ENCODE measurements around the gene PDXDC1.
"Not testable (repeated sequence)": the region's sequence is repeated elsewhere in the genome, so short reads cannot be mapped to it uniquely, and the experiment has no call there.

Gene PDXDC1

GRCh38 chr16:15133554-15133953 is 158.7 kb downstream of the PDXDC1 start:
- DNase-seq (ENCODE audit: low read depth in 2 of 2): not testable (repeated sequence)

GRCh38 chr16:15134752-15135482 is 160.1 kb downstream of the PDXDC1 start:
- not testable (repeated sequence) for DNase-seq (ENCODE audit: low read depth in 2 of 2)

GRCh38 chr16:15135483-15136360 is 160.9 kb downstream of the PDXDC1 start:
- DNase-seq (ENCODE audit: low read depth in 2 of 2): not testable (repeated sequence)

DNA sequence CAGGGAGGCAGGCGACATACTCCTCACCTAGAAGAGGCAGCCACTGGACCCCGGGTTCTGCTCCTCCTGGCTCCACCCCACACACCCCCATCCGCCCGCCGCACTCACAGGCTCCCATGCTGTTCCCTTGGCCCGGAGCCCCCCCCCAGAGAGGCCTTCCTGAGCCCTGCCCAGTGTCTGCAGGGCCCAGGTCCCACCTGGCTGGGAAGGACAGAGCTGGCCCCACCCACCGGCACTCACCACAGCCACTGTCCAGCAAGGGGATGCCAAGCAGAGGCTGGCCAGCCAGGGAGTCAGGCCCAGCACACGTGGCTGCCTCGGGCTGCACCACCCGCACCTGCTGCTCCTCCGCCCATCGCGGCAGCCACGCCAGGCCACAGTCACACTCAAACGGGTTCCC is 162.7 kb downstream of the PDXDC1 start:
- DNase-seq (ENCODE audit: low read depth in 2 of 2): not testable (repeated sequence)

- DNase-seq (ENCODE audit: low read depth in 2 of 2): not testable (repeated sequence)
These were observed 165.9 kb downstream of the PDXDC1 start for GRCh38 chr16:15140444-15141365.

- no peak for DNase-seq (ENCODE audit: low read depth in 2 of 2)
These were observed 166.8 kb downstream of the PDXDC1 start for GRCh38 chr16:15141586-15141985.

DNA sequence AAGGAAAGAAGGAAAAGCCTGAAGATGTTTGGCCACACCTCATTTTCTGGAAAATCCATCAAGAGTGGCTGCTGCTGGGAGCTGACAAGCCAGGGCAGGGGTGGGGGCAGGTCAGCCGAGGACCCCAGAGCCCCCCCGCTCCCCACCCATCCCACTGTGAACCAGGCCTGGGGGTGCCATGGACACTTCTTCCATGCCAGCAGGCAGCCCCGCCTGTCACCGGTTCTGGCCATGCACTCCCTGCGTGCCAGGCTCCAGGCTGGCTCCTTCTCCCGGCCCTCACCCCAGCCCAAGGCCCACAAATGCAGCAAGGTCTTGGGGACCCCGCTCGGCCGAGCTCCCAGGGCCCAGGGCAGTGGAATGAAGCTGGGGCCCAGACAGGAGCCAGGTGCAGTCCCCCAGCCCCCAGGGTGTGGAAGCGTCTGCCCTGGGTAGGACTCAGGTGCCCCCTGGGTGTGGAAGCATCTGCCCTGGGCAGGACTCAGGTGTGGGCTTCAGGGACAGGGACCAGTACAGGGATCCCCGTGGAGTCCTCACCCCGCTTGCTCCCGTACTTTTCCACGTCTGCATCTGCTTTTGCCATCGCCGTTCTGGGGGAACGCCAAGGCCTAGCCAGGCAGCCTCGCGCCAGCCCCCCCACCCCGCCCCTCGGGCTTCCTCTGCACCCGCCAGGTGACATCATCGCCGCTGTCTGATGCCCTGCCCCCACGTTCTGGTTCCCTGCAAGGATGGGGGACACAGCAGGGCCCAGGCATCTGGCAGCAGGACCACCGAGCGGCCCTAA is 167.5 kb downstream of the PDXDC1 start:
- DNase-seq (ENCODE audit: low read depth in 2 of 2): not testable (repeated sequence)

DNA sequence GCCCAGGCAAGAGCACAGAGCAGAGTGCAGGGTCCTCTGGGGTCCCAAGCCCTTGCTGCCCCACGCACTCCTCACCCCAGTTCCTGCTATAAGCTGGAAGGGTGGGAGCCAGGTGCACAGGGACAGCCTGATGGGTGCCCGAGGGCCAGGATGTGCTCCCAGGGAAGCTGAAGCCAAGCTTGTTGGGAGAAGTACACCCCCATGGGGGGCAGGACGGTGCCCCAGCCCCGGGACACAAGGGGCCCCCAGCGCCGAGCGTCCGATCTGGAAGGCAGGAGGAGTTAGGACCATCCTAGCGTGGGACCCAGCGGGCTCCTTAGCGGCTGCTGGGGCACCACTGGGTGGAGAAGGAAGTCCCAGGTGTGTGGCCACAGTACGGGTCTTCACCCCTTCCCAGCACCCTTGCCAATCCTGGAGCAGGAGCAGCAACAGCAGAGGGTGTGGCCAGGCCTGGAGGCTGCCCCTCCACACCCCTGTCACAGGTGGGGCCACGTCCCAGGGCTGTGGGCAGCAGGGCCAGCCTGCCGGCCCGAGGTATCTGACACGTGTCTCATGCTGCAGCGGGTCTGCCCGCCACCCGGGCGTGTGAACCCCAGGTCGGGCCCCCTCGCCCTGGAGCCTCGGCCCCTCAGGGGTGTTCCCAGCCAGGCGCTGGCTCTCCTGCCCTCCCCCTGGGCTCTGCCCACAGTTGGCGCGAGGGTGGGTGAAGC is 168.2 kb downstream of the PDXDC1 start:
- DNase-seq (ENCODE audit: low read depth in 2 of 2): not testable (repeated sequence)

GRCh38 chr16:15143601-15144091 is 168.8 kb downstream of the PDXDC1 start:
- not testable (repeated sequence) for DNase-seq (ENCODE audit: low read depth in 2 of 2)

DNA sequence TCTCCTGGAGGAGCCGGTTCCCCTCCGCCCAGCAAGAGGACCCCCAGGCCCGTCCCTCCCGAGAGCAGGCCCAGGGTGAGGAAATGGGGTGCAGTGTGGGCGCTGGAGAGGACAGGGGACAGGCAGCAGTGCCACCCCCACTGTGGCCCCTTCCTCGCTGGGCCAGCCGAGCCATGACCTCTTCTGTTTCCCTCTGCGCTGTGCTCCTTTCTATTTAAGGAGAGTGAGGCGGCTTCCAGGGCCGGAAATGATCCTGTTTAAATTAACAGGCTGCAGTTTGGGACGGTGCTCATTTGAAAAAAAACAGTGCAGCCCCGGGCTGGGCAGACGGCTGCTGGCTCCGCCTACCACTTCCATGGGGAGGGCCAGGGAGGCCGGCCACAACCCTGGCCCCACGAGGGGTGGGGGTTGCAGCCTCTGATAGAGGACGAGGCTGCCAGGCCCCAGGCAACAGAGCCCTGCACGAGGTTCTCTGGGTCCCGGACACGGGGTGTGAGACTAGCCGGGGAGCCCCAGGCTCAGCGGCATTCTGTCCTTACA is 169.3 kb downstream of the PDXDC1 start:
- not testable (repeated sequence) for DNase-seq (ENCODE audit: low read depth in 2 of 2)

DNA sequence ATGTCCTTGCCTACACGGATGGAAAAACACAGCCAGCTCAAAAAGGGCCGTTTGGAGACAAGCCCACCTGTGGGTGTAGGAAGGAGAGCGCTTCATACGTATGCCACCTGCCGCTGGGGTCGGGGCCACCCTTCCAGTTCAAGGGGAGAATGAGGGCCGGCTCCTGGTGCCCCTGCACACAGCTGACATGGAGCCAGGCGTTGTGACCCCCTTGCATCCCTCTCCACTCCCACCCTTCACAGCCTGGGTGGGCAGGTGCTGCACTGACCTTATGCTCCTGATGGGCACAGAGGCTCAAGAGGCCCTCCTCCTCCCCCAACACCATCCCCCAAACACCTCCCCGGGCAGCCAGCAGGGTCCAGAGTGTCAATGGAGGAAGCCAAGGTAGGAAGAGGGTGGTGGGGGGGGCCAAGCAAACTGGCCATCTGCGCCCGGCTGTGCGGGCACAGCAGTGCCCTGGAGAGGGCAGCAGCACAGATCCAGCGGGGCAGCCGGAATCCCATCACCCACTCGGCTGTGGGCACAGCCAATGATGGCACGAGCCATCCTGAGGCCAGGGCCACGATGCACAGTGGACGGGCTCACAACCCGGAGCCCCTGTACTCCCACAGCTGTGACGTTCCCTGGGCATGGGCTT is 170.1 kb downstream of the PDXDC1 start:
- DNase-seq (ENCODE audit: low read depth in 2 of 2): not testable (repeated sequence)

- DNase-seq (ENCODE audit: low read depth in 2 of 2): not testable (repeated sequence)
These were observed 170.8 kb downstream of the PDXDC1 start for GRCh38 chr16:15145418-15146263.

- not testable (repeated sequence) for DNase-seq (ENCODE audit: low read depth in 2 of 2)
These were observed 171.4 kb downstream of the PDXDC1 start for GRCh38 chr16:15146264-15146662.

DNA sequence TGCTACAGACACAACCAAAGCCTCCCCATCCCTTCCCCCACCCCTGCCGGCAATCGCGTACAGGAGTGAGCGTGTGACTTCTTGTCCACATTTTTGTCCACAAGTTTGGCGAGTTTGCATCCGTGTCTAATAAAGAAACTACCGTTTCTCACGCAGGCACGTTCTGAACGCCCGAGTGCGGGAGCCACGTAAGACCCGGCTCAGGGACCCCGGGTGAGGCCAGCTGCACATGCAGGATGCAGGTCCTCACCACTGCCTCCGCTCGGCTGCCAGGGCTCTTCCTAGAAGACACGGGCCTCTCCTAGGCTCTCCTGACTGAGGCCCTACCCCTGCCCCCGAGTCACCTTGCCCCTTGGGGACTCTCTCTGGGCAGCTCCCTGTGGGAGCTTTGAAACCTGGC is 174.0 kb downstream of the PDXDC1 start:
- not testable (repeated sequence) for DNase-seq (ENCODE audit: low read depth in 2 of 2)

GRCh38 chr16:15149260-15149659 is 174.4 kb downstream of the PDXDC1 start:
- not testable (repeated sequence) for DNase-seq (ENCODE audit: low read depth in 2 of 2)

GRCh38 chr16:15154005-15154404 is 179.2 kb downstream of the PDXDC1 start:
- not testable (repeated sequence) for DNase-seq (ENCODE audit: low read depth in 2 of 2)

- peak; percentile 86 to 89 for DNase-seq (ENCODE audit: low read depth in 2 of 2)
These were observed 180.1 kb downstream of the PDXDC1 start for GRCh38 chr16:15154650-15155562.

Measured in fibroblast of skin of left biceps (primary cell).